K562 (cell line): ENCODE results near the gene B3GALT5. TPM values are rescaled to one million over a fixed set of nuclear protein-coding genes. Genes with fewer than 3 reads are reported as not detected.

Experiments
- ATAC-seq: fragments of 200-7000 bp; cut with Tn5 transposase; 3 replicates; pipeline ENCODE4 v1.9.1; 2020; ENCODE audit warnings: moderate library complexity
- BruUV-seq: library from RNA; stranded (reverse); fragments of 400-500 nt; replicated peaks from 2 replicates; lab custom pipeline; 2021; lab: Mats Ljungman, UMichigan
- CTCF ChIA-PET: fragments of 300-600 bp; formaldehyde crosslinking; extraction: SDS; loops from one replicate; lab custom pipeline; 2021; ENCODE audit warnings: low intra/inter-chr PET ratio; lab: Yijun Ruan, JAX
- POLR2A ChIA-PET: fragments of 300-600, 350-650 bp; sonication (Branson Sonifier 250); formaldehyde crosslinking; extraction: SDS; loops from one replicate; lab custom pipeline; 2021; ENCODE audit warnings: antibody characterized with exemption, inconsistent platforms; lab: Yijun Ruan, JAX
- DNase-seq, 4 experiments: peaks; one replicate each; pipeline versions ENCODE4 v3.0.0 to v3.0.0-alpha.2; 2011 to 2018; ENCODE audit warnings: low spot score in 3 of 4, mixed read lengths in 3 of 4; ENCODE audit errors: extremely low read depth in 1 of 4
- FAIRE-seq: peaks from 2 replicates; lab custom pipeline; 2011; peaks lifted over from hg19 to GRCh38; lab: Jason Lieb, UNC
- H2AFZ ChIP-seq: 2 replicates; pipeline ENCODE4 v1.6.0; 2011; ENCODE audit warnings: low read depth, low read length, control low read depth, inconsistent platforms
- H3K27ac ChIP-seq: fragments of 200-600 bp; 3 replicates; pipeline ENCODE4 v1.8.0; 2011; ENCODE audit warnings: low read depth, mild to moderate bottlenecking, control low read depth, inconsistent platforms, low read length, moderate library complexity, mixed read lengths; ENCODE audit errors: extremely low read depth
- H3K27me3 ChIP-seq, 2 experiments: fragments of 300-600 bp in 1 of 2; 2 replicates in 1 of 2; 3 replicates in 1 of 2; pipeline versions ENCODE4 v1.6.0 to v1.8.0; 2011; ENCODE audit warnings: inconsistent platforms in 2 of 2, low read length in 2 of 2, mild to moderate bottlenecking in 1 of 2, mixed read lengths in 1 of 2, moderate library complexity in 1 of 2; ENCODE audit not compliant: control insufficient read depth in 2 of 2, insufficient read depth in 2 of 2
- H3K36me3 ChIP-seq: fragments of 300-600 bp; 3 replicates; pipeline ENCODE4 v1.8.0; 2011; ENCODE audit warnings: mild to moderate bottlenecking, low read length, inconsistent platforms; ENCODE audit not compliant: control insufficient read depth, insufficient read depth
- H3K4me1 ChIP-seq, 2 experiments: fragments of 200-600 bp in 1 of 2; replicated peaks in 1 of 2; 2 replicates in 1 of 2; 3 replicates in 1 of 2; pipeline versions ENCODE4 v1.5.1 to v1.8.0; 2011; ENCODE audit warnings: inconsistent platforms in 2 of 2, low read length in 2 of 2, mild to moderate bottlenecking in 1 of 2, mixed read lengths in 1 of 2, moderate library complexity in 1 of 2; ENCODE audit not compliant: control insufficient read depth in 2 of 2, insufficient read depth in 2 of 2
- H3K4me2 ChIP-seq: 2 replicates; pipeline ENCODE4 v1.6.1; 2011; ENCODE audit warnings: low read length, control low read depth, inconsistent platforms, mixed read lengths; ENCODE audit not compliant: insufficient read depth
- H3K4me3 ChIP-seq: fragments of 200-600 bp; sonication (generic), shearing (Covaris generic); 2 replicates; pipeline ENCODE4 v1.5.1; 2016; ENCODE audit warnings: control low read depth, inconsistent platforms
- H3K79me2 ChIP-seq: fragments of 200-600 bp; 3 replicates; pipeline ENCODE4 v1.8.0; 2011; ENCODE audit warnings: low read length, inconsistent platforms; ENCODE audit not compliant: control insufficient read depth, insufficient read depth
- H3K9ac ChIP-seq, 2 experiments: 2 replicates each; pipeline versions ENCODE4 v1.6.0 to v1.6.1; 2011; ENCODE audit warnings: low read depth in 2 of 2, low read length in 2 of 2, control low read depth in 1 of 2, inconsistent platforms in 1 of 2, mild to moderate bottlenecking in 1 of 2, mixed read lengths in 1 of 2; ENCODE audit not compliant: insufficient read depth in 1 of 2
- H3K9me1 ChIP-seq: one replicate; pipeline ENCODE4 v1.6.0; 2011; ENCODE audit warnings: inconsistent platforms, mild to moderate bottlenecking, low read length, moderate library complexity; ENCODE audit not compliant: control insufficient read depth, insufficient read depth
- H3K9me3 ChIP-seq: replicated peaks from 2 replicates; pipeline ENCODE4 v1.5.1; 2011; ENCODE audit warnings: low read depth, low read length, inconsistent platforms; ENCODE audit not compliant: control insufficient read depth, insufficient read depth
- H4K20me1 ChIP-seq: replicated peaks from 2 replicates; pipeline ENCODE4 v1.6.1; 2011; ENCODE audit warnings: low read length, inconsistent platforms, mixed read lengths; ENCODE audit not compliant: control insufficient read depth, insufficient read depth
- DLX4 ChIP-seq: fragments of 250-450 bp; sonication (Bioruptor Pico); IDR thresholded peaks from 2 replicates; pipeline ENCODE4 v1.6.1; 2021; ENCODE audit warnings: mild to moderate bottlenecking
- NCOA2 ChIP-seq, 2 experiments: fragments of 450-650 bp; IDR thresholded peaks; 2 replicates each; pipeline ENCODE4 v1.6.1; 2018; ENCODE audit warnings: mild to moderate bottlenecking in 2 of 2, moderate library complexity in 1 of 2; ENCODE audit not compliant: partially characterized antibody in 2 of 2
- RERE ChIP-seq: sonication (generic); formaldehyde crosslinking; IDR thresholded peaks from 2 replicates; pipeline ENCODE4 v1.8.0; 2023; ENCODE audit warnings: missing genetic modification reagents, mild to moderate bottlenecking, borderline replicate concordance
- SIN3A ChIP-seq, 2 experiments: fragments of 150-350 bp in 1 of 2; IDR thresholded peaks; 2 replicates each; pipeline ENCODE4 v1.6.1; 2011 to 2016; ENCODE audit warnings: borderline replicate concordance in 2 of 2, low read depth in 2 of 2, low read length in 2 of 2, mild to moderate bottlenecking in 2 of 2, moderate library complexity in 2 of 2; ENCODE audit not compliant: control insufficient read depth in 1 of 2
- TAL1 ChIP-seq: fragments of 450-650 bp; IDR thresholded peaks from 2 replicates; pipeline ENCODE4 v1.6.1; 2016; ENCODE audit warnings: mild to moderate bottlenecking
- TSC22D4 ChIP-seq: fragments of 450-650 bp; IDR thresholded peaks from 2 replicates; pipeline ENCODE4 v1.6.1; 2016; ENCODE audit warnings: missing genetic modification characterization, missing biosample characterization, control low read depth
- VEZF1 ChIP-seq: fragments of 200-800 bp; sonication (Bioruptor generic); IDR thresholded peaks from 2 replicates; pipeline ENCODE4 v1.6.1; 2017; ENCODE audit warnings: missing genetic modification characterization, missing compliant biosample characterization
- ZNF518B ChIP-seq: fragments of 250-450 bp; sonication (Bioruptor Pico); IDR thresholded peaks from 2 replicates; pipeline ENCODE4 v1.5.0; 2021; ENCODE audit warnings: mild to moderate bottlenecking, moderate library complexity
- ZNF584 ChIP-seq: fragments of 200-800 bp; sonication (Bioruptor generic); IDR thresholded peaks from 2 replicates; pipeline ENCODE4 v1.6.1; 2016; ENCODE audit warnings: low read depth, mild to moderate bottlenecking, missing genetic modification characterization, missing compliant biosample characterization
- WGBS: fragments of 100-300 bp; shearing (Covaris generic); methylation state at CpG from one replicate; pipeline ENCODE4 v1.1.6; 2016; ENCODE audit warnings: low coverage, mixed read lengths; ENCODE audit not compliant: insufficient coverage; ENCODE audit errors: missing lambda C conversion rate; 5-methylcytosine and 5-hydroxymethylcytosine counted together
- in situ Hi-C: fragments of 300-500 bp; cut with MboI; formaldehyde crosslinking; loops from 4 replicates; pipeline ENCODE4 v1.15.0; 2018; ENCODE audit warnings: inconsistent platforms, mixed read lengths
- intact Hi-C: fragments of 100-400 bp; cut with micrococcal nuclease; formaldehyde crosslinking; loops from 2 replicates; pipeline ENCODE4 v1.14.2; 2022
- polyA plus RNA-seq, 8 experiments: library from polyadenylated mRNA; depleted of rRNA in 4 of 8; stranded (reverse) in 5 of 8; unstranded in 3 of 8; fragments of >200 nt; fragmentation: Nextera tagmentation in 2 of 8; fragmentation: Illumina TruSeq in 1 of 8; extraction: Ambion mirVana in 2 of 8; extraction: Trizol in 1 of 8; gene quantifications; 2 replicates each; pipeline versions ENCODE4 v1.2.1 to v1.2.3, GENCODE V29; 2011 to 2014; ENCODE audit warnings: inconsistent platforms in 1 of 8, missing spikeins in 1 of 8
- total RNA-seq, 7 experiments: library from RNA; depleted of rRNA in 6 of 7; stranded (reverse); fragments of >200 nt in 6 of 7; fragmentation: Illumina TruSeq in 2 of 7; extraction: Trizol in 2 of 7; gene quantifications; 2 replicates each; pipeline versions ENCODE4 v1.2.1 to v1.2.3, GENCODE V29; 2011 to 2021; ENCODE audit warnings: low replicate concordance in 1 of 7

Gene B3GALT5
- total and polyA plus RNA-seq, 9 of the 15 experiments (the other 6 are each of a cell fraction or from before 2014, with no cell fraction given), result 0.02 TPM; not detected in 8

GRCh38 chr21:39712273-39712672, 99.5 kb downstream of the B3GALT5 start (continued):
- TF ChIP-seq ZNF518B (CRISPR knock-in tag), result no peak
- TF ChIP-seq TSC22D4 (tag), result no peak
- no peak for TF ChIP-seq TAL1
- TF ChIP-seq VEZF1 (CRISPR knock-in tag), result no peak
- TF ChIP-seq DLX4, result no peak

- Histone ChIP-seq H3K79me2 (no peaks in the 10 kb centered on the region), H3K9me3 (no peaks in the 10 kb centered on the region), H2AFZ (no peak overlapping the region), H3K4me2 (no peak overlapping the region), H3K9ac (no peak overlapping the region), H3K4me3 (no peak overlapping the region), H4K20me1 (no peaks in the 10 kb centered on the region), H3K27me3 (peaks cover 0 to 12% of the 10 kb centered on the region in 2 experiments; a peak in 1 of 5 replicates), H3K36me3 (no peaks in the 10 kb centered on the region), H3K9me1 (no peaks in the 10 kb centered on the region), H3K4me1 (no peaks in the 10 kb centered on the region), H3K27ac (no peak overlapping the region)
- FAIRE-seq (no peak), DNase-seq (peak in 3 of 4 experiments; percentile 14 to 22 (median 18)), ATAC-seq (peak; percentile 77)
- BruUV-seq, result no TSS peak
- in situ Hi-C loops, result no loop called here
- WGBS, result 0% methylated on average over 3 of the region's 3 CpGs
- ChIA-PET POLR2A (no interaction called here), CTCF (interaction anchor here (1.2 kb wide), 1 partner anchor 195 kb away, joined by 6 read pairs; no protein-coding TSS in a partner anchor)
- intact Hi-C loops, result no loop called here
- TF ChIP-seq NCOA2 (IDR thresholded peaks at IDR 0.05; ENCODE audit: partially characterized antibody in 2 of 2) (no peak), ZNF584 (CRISPR knock-in tag) (no peak), SIN3A (IDR thresholded peaks at IDR 0.05; ENCODE audit: borderline replicate concordance in 2 of 2, control insufficient read depth in 1 of 2, low read depth in 2 of 2, low read length in 2 of 2) (no peak), RERE (CRISPR knock-in tag) (no peak)
Observed at GRCh38 chr21:39712976-39713375, 100.2 kb downstream of the B3GALT5 start.
